ENCODE data around the gene BCCIP. TPM values are rescaled to one million over a fixed set of nuclear protein-coding genes. Genes with fewer than 3 reads are reported as not detected.

The BCCIP gene
- total and polyA plus RNA-seq, 4 donors, result 21.9 to 44.1 (median 31.2) TPM

- DNase-seq (ENCODE audit: low spot score), result no peak
- H3K36me3 ChIP-seq (ENCODE audit: control insufficient read depth in 4 of 4, insufficient read depth in 3 of 4, low read depth in 1 of 4, low read length in 3 of 4), result no peaks in the 10 kb centered on the region
- H3K27me3 ChIP-seq (ENCODE audit: control insufficient read depth in 4 of 4, insufficient read depth in 4 of 4, low read length in 3 of 4), result no peaks in the 10 kb centered on the region
- no peak within 1 kb of the TSS for H3K4me3 ChIP-seq (ENCODE audit: low read depth in 1 of 3, low read length in 3 of 3)
- H3K9me3 ChIP-seq (ENCODE audit: control insufficient read depth in 4 of 4, low read length in 3 of 4), result no peaks in the 10 kb centered on the region
- H3K9ac ChIP-seq (ENCODE audit: low read depth in 1 of 2, low read length in 2 of 2), result no peak within 1 kb of the TSS
- TF ChIP-seq ZBTB33 (IDR thresholded peaks at IDR 0.05), result no peak
- no peak for TF ChIP-seq JUND (IDR thresholded peaks at IDR 0.05)
- TF ChIP-seq RXRA (IDR thresholded peaks at IDR 0.05), result no peak
- TF ChIP-seq EGR1 (IDR thresholded peaks at IDR 0.05; ENCODE audit: low read depth in 2 of 2), result no peak
- no peak for TF ChIP-seq FOXA2 (IDR thresholded peaks at IDR 0.05)
- TF ChIP-seq TAF1 (conservative IDR thresholded peaks at IDR 0.05), result no peak
- no peak for TF ChIP-seq YY1 (IDR thresholded peaks at IDR 0.05)
- no peak for TF ChIP-seq GABPA (IDR thresholded peaks at IDR 0.05 in 1 of 2, conservative IDR thresholded peaks at IDR 0.05 in 1 of 2)
- TF ChIP-seq HNF4A (conservative IDR thresholded peaks at IDR 0.05), result no peak
- no peak for TF ChIP-seq CTCF (IDR thresholded peaks at IDR 0.05; ENCODE audit: low read depth, low read length, missing input control)
- TF ChIP-seq HNF4G (IDR thresholded peaks at IDR 0.05), result no peak
- no peak for TF ChIP-seq NR2F2 (IDR thresholded peaks at IDR 0.05)
- no peak for TF ChIP-seq FOXA1 (IDR thresholded peaks at IDR 0.05)
- TF ChIP-seq, protein P1, sequence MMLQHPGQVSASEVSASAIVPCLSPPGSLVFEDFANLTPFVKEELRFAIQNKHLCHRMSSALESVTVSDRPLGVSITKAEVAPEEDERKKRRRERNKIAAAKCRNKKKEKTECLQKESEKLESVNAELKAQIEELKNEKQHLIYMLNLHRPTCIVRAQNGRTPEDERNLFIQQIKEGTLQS (IDR thresholded peaks at IDR 0.05), result no peak
- TF ChIP-seq SP1 (IDR thresholded peaks at IDR 0.05), result no peak
- H3K4me1 ChIP-seq (ENCODE audit: control insufficient read depth in 4 of 4, insufficient read depth in 4 of 4, low read length in 3 of 4), result no peaks in the 10 kb centered on the region
- no peak within 1 kb of the TSS for H3K27ac ChIP-seq (ENCODE audit: low read depth in 1 of 2, low read length in 2 of 2)
- WGBS, result 95% methylated on average over 26 of the region's 26 CpGs
These were observed 47.7 kb upstream of the BCCIP start, which contains the start of gene MMP21 for GRCh38 chr10:125775491-125776106. MMP21 (minus strand) TSS chr10:125775821; CDS start chr10:125775821, 0 bp downstream.

DNA sequence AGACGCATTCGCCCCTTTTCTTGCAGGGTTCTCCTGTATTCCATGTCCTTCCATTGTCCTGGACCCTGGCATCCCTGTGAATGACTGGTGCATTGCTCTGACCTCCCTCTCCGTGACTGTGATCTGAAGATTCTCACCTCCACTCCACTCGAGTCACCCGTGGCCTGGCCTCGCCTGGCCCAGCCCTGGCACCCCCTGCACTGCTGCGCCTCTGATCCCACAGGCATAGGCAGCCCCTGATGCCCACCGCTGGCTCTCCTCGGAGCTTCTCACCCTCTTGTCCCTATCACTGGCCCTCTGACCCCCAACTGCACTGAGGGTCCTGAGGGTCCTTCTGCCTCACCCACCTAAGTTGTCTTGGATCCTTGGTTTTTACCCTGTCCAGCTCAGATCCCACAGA is 45.5 kb upstream of the BCCIP start:
- H3K9me3 ChIP-seq (ENCODE audit: control insufficient read depth in 4 of 4, low read length in 3 of 4), result no peaks in the 10 kb centered on the region
- no peak overlapping the region for H3K4me3 ChIP-seq (ENCODE audit: low read depth in 1 of 3, low read length in 3 of 3)
- H3K9ac ChIP-seq (ENCODE audit: low read depth in 1 of 2, low read length in 2 of 2), result no peak overlapping the region
- no peaks in the 10 kb centered on the region for H3K36me3 ChIP-seq (ENCODE audit: control insufficient read depth in 4 of 4, insufficient read depth in 3 of 4, low read depth in 1 of 4, low read length in 3 of 4)
- no peaks in the 10 kb centered on the region for H3K4me1 ChIP-seq (ENCODE audit: control insufficient read depth in 4 of 4, insufficient read depth in 4 of 4, low read length in 3 of 4)
- TF ChIP-seq, protein P1 (IDR thresholded peaks at IDR 0.05), result no peak
- TF ChIP-seq NR2F2 (IDR thresholded peaks at IDR 0.05) (no peak), FOXA1 (IDR thresholded peaks at IDR 0.05) (no peak), HNF4G (IDR thresholded peaks at IDR 0.05) (no peak)
- TF ChIP-seq, protein P2, sequence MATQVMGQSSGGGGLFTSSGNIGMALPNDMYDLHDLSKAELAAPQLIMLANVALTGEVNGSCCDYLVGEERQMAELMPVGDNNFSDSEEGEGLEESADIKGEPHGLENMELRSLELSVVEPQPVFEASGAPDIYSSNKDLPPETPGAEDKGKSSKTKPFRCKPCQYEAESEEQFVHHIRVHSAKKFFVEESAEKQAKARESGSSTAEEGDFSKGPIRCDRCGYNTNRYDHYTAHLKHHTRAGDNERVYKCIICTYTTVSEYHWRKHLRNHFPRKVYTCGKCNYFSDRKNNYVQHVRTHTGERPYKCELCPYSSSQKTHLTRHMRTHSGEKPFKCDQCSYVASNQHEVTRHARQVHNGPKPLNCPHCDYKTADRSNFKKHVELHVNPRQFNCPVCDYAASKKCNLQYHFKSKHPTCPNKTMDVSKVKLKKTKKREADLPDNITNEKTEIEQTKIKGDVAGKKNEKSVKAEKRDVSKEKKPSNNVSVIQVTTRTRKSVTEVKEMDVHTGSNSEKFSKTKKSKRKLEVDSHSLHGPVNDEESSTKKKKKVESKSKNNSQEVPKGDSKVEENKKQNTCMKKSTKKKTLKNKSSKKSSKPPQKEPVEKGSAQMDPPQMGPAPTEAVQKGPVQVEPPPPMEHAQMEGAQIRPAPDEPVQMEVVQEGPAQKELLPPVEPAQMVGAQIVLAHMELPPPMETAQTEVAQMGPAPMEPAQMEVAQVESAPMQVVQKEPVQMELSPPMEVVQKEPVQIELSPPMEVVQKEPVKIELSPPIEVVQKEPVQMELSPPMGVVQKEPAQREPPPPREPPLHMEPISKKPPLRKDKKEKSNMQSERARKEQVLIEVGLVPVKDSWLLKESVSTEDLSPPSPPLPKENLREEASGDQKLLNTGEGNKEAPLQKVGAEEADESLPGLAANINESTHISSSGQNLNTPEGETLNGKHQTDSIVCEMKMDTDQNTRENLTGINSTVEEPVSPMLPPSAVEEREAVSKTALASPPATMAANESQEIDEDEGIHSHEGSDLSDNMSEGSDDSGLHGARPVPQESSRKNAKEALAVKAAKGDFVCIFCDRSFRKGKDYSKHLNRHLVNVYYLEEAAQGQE (IDR thresholded peaks at IDR 0.05), result no peak
- H3K27me3 ChIP-seq (ENCODE audit: control insufficient read depth in 4 of 4, insufficient read depth in 4 of 4, low read length in 3 of 4), result no peaks in the 10 kb centered on the region
- no peak for DNase-seq (ENCODE audit: low spot score)
- 93% methylated on average over 9 of the region's 9 CpGs for WGBS
- H3K27ac ChIP-seq (ENCODE audit: low read depth in 1 of 2, low read length in 2 of 2), result no peak overlapping the region

Data from liver (tissue), 9 donors.